Measurements from ENCODE around the gene SIRPD.

Gene SIRPD

GRCh38 chr20:1537731-1538058 is 19.8 kb downstream of the SIRPD start:
- no peaks in the 10 kb centered on the region for H3K36me3 ChIP-seq (ENCODE audit: insufficient read depth, low read length)
- no peak overlapping the region for H3K4me3 ChIP-seq (ENCODE audit: low read depth, low read length)
- no peaks in the 10 kb centered on the region for H3K79me2 ChIP-seq (ENCODE audit: control insufficient read depth, insufficient read depth, low read length, unreplicated experiment)
- H3K4me1 ChIP-seq (ENCODE audit: control insufficient read depth, insufficient read depth, low read length, unreplicated experiment), result no peaks in the 10 kb centered on the region
- H3K27me3 ChIP-seq (ENCODE audit: insufficient read depth, low read length), result peaks cover 28% of the 10 kb centered on the region
- no peak overlapping the region for H3K27ac ChIP-seq (ENCODE audit: low read depth, low read length)
- H2AFZ ChIP-seq (ENCODE audit: low read length, unreplicated experiment), result no peak overlapping the region

- Histone ChIP-seq H3K27me3 (ENCODE audit: insufficient read depth, low read length) (peaks cover 24% of the 10 kb centered on the region), H3K36me3 (ENCODE audit: insufficient read depth, low read length) (no peaks in the 10 kb centered on the region), H3K27ac (ENCODE audit: low read depth, low read length) (no peak overlapping the region), H3K4me1 (ENCODE audit: control insufficient read depth, insufficient read depth, low read length, unreplicated experiment) (no peaks in the 10 kb centered on the region), H2AFZ (ENCODE audit: low read length, unreplicated experiment) (no peak overlapping the region), H3K4me3 (ENCODE audit: low read depth, low read length) (no peak overlapping the region), H3K79me2 (ENCODE audit: control insufficient read depth, insufficient read depth, low read length, unreplicated experiment) (no peaks in the 10 kb centered on the region)
These were observed 20.4 kb downstream of the SIRPD start for GRCh38 chr20:1536893-1537730.

- Histone ChIP-seq H3K36me3 (ENCODE audit: insufficient read depth, low read length) (no peaks in the 10 kb centered on the region), H3K4me1 (ENCODE audit: control insufficient read depth, insufficient read depth, low read length, unreplicated experiment) (no peaks in the 10 kb centered on the region), H3K4me3 (ENCODE audit: low read depth, low read length) (no peak overlapping the region), H3K27me3 (ENCODE audit: insufficient read depth, low read length) (peaks cover 36% of the 10 kb centered on the region), H3K27ac (ENCODE audit: low read depth, low read length) (no peak overlapping the region), H2AFZ (ENCODE audit: low read length, unreplicated experiment) (no peak overlapping the region), H3K79me2 (ENCODE audit: control insufficient read depth, insufficient read depth, low read length, unreplicated experiment) (no peaks in the 10 kb centered on the region)
These were observed 21.9 kb downstream of the SIRPD start for GRCh38 chr20:1535420-1536175.

GRCh38 chr20:1534526-1534925 is 23.0 kb downstream of the SIRPD start:
- Histone ChIP-seq H2AFZ (ENCODE audit: low read length, unreplicated experiment) (no peak overlapping the region), H3K27me3 (ENCODE audit: insufficient read depth, low read length) (peaks cover 41% of the 10 kb centered on the region), H3K4me3 (ENCODE audit: low read depth, low read length) (no peak overlapping the region), H3K27ac (ENCODE audit: low read depth, low read length) (no peak overlapping the region), H3K36me3 (ENCODE audit: insufficient read depth, low read length) (no peaks in the 10 kb centered on the region), H3K79me2 (ENCODE audit: control insufficient read depth, insufficient read depth, low read length, unreplicated experiment) (no peaks in the 10 kb centered on the region), H3K4me1 (ENCODE audit: control insufficient read depth, insufficient read depth, low read length, unreplicated experiment) (no peaks in the 10 kb centered on the region)

- H3K36me3 ChIP-seq (ENCODE audit: insufficient read depth, low read length), result no peaks in the 10 kb centered on the region
- H3K27me3 ChIP-seq (ENCODE audit: insufficient read depth, low read length), result peaks cover 41% of the 10 kb centered on the region
- no peak overlapping the region for H3K27ac ChIP-seq (ENCODE audit: low read depth, low read length)
- H3K4me3 ChIP-seq (ENCODE audit: low read depth, low read length), result no peak overlapping the region
- no peak overlapping the region for H2AFZ ChIP-seq (ENCODE audit: low read length, unreplicated experiment)
- no peaks in the 10 kb centered on the region for H3K4me1 ChIP-seq (ENCODE audit: control insufficient read depth, insufficient read depth, low read length, unreplicated experiment)
- no peaks in the 10 kb centered on the region for H3K79me2 ChIP-seq (ENCODE audit: control insufficient read depth, insufficient read depth, low read length, unreplicated experiment)
These were observed 24.4 kb downstream of the SIRPD start for GRCh38 chr20:1533059-1533458.

- no peaks in the 10 kb centered on the region for H3K79me2 ChIP-seq (ENCODE audit: control insufficient read depth, insufficient read depth, low read length, unreplicated experiment)
- H2AFZ ChIP-seq (ENCODE audit: low read length, unreplicated experiment), result no peak overlapping the region
- H3K27me3 ChIP-seq (ENCODE audit: insufficient read depth, low read length), result peaks cover 31% of the 10 kb centered on the region
- no peaks in the 10 kb centered on the region for H3K4me1 ChIP-seq (ENCODE audit: control insufficient read depth, insufficient read depth, low read length, unreplicated experiment)
- no peak overlapping the region for H3K27ac ChIP-seq (ENCODE audit: low read depth, low read length)
- H3K4me3 ChIP-seq (ENCODE audit: low read depth, low read length), result no peak overlapping the region
- H3K36me3 ChIP-seq (ENCODE audit: insufficient read depth, low read length), result no peaks in the 10 kb centered on the region
These were observed 28.7 kb downstream of the SIRPD start for GRCh38 chr20:1528811-1529210.

- no peak overlapping the region for H2AFZ ChIP-seq (ENCODE audit: low read length, unreplicated experiment)
- H3K4me1 ChIP-seq (ENCODE audit: control insufficient read depth, insufficient read depth, low read length, unreplicated experiment), result no peaks in the 10 kb centered on the region
- H3K27ac ChIP-seq (ENCODE audit: low read depth, low read length), result no peak overlapping the region
- no peaks in the 10 kb centered on the region for H3K36me3 ChIP-seq (ENCODE audit: insufficient read depth, low read length)
- H3K27me3 ChIP-seq (ENCODE audit: insufficient read depth, low read length), result peaks cover 25% of the 10 kb centered on the region
- no peak overlapping the region for H3K4me3 ChIP-seq (ENCODE audit: low read depth, low read length)
- H3K79me2 ChIP-seq (ENCODE audit: control insufficient read depth, insufficient read depth, low read length, unreplicated experiment), result no peaks in the 10 kb centered on the region
These were observed 29.6 kb downstream of the SIRPD start for GRCh38 chr20:1527923-1528322.

- Histone ChIP-seq H3K27ac (ENCODE audit: low read depth, low read length) (no peak overlapping the region), H3K4me3 (ENCODE audit: low read depth, low read length) (no peak overlapping the region), H3K36me3 (ENCODE audit: insufficient read depth, low read length) (no peaks in the 10 kb centered on the region), H3K27me3 (ENCODE audit: insufficient read depth, low read length) (peaks cover 26% of the 10 kb centered on the region), H2AFZ (ENCODE audit: low read length, unreplicated experiment) (no peak overlapping the region), H3K4me1 (ENCODE audit: control insufficient read depth, insufficient read depth, low read length, unreplicated experiment) (no peaks in the 10 kb centered on the region), H3K79me2 (ENCODE audit: control insufficient read depth, insufficient read depth, low read length, unreplicated experiment) (no peaks in the 10 kb centered on the region)
These were observed 30.6 kb downstream of the SIRPD start for GRCh38 chr20:1526896-1527295.

GRCh38 chr20:1526310-1526709 is 31.2 kb downstream of the SIRPD start:
- no peak overlapping the region for H3K27ac ChIP-seq (ENCODE audit: low read depth, low read length)
- no peaks in the 10 kb centered on the region for H3K79me2 ChIP-seq (ENCODE audit: control insufficient read depth, insufficient read depth, low read length, unreplicated experiment)
- H3K36me3 ChIP-seq (ENCODE audit: insufficient read depth, low read length), result no peaks in the 10 kb centered on the region
- H3K27me3 ChIP-seq (ENCODE audit: insufficient read depth, low read length), result peaks cover 26% of the 10 kb centered on the region
- H2AFZ ChIP-seq (ENCODE audit: low read length, unreplicated experiment), result no peak overlapping the region
- H3K4me3 ChIP-seq (ENCODE audit: low read depth, low read length), result no peak overlapping the region
- no peaks in the 10 kb centered on the region for H3K4me1 ChIP-seq (ENCODE audit: control insufficient read depth, insufficient read depth, low read length, unreplicated experiment)

GRCh38 chr20:1524004-1524403 is 33.5 kb downstream of the SIRPD start:
- no peak overlapping the region for H2AFZ ChIP-seq (ENCODE audit: low read length, unreplicated experiment)
- no peak overlapping the region for H3K4me3 ChIP-seq (ENCODE audit: low read depth, low read length)

GRCh38 chr20:1517010-1517409 is 40.5 kb downstream of the SIRPD start:
- Histone ChIP-seq H3K4me3 (ENCODE audit: low read depth, low read length) (no peak overlapping the region), H3K36me3 (ENCODE audit: insufficient read depth, low read length) (no peaks in the 10 kb centered on the region), H3K27me3 (ENCODE audit: insufficient read depth, low read length) (peaks cover 81% of the 10 kb centered on the region), H3K4me1 (ENCODE audit: control insufficient read depth, insufficient read depth, low read length, unreplicated experiment) (no peaks in the 10 kb centered on the region), H3K79me2 (ENCODE audit: control insufficient read depth, insufficient read depth, low read length, unreplicated experiment) (no peaks in the 10 kb centered on the region), H2AFZ (ENCODE audit: low read length, unreplicated experiment) (no peak overlapping the region), H3K27ac (ENCODE audit: low read depth, low read length) (no peak overlapping the region)

More at GRCh38 chr20:1524004-1524403, 33.5 kb downstream of the SIRPD start:
- H3K27me3 ChIP-seq (ENCODE audit: insufficient read depth, low read length), result peaks cover 37% of the 10 kb centered on the region
- no peaks in the 10 kb centered on the region for H3K36me3 ChIP-seq (ENCODE audit: insufficient read depth, low read length)
- H3K4me1 ChIP-seq (ENCODE audit: control insufficient read depth, insufficient read depth, low read length, unreplicated experiment), result no peaks in the 10 kb centered on the region
- no peaks in the 10 kb centered on the region for H3K79me2 ChIP-seq (ENCODE audit: control insufficient read depth, insufficient read depth, low read length, unreplicated experiment)
- no peak overlapping the region for H3K27ac ChIP-seq (ENCODE audit: low read depth, low read length)
